ENCODE results near the gene DDIT3. TPM values are rescaled to one million over a fixed set of nuclear protein-coding genes. Genes with fewer than 3 reads are reported as not detected.

The DDIT3 gene
- total and polyA plus RNA-seq, 2 of the 13 experiments (the other 11 are each of a cell fraction or from before 2014, with no cell fraction given), result 27.5 to 48.7 TPM

GRCh38 chr12:57520053-57520818, at the start of gene DDIT3 (continued):
- TF ChIP-seq PHF5A (CRISPR knock-in tag; IDR thresholded peaks at IDR 0.05; ENCODE audit: low read depth, unreplicated experiment) (no peak), FOXC1 (CRISPR knock-in tag; IDR thresholded peaks at IDR 0.05; ENCODE audit: borderline replicate concordance) (peak; percentile 95), ATF6 (CRISPR knock-in tag; conservative IDR thresholded peaks at IDR 0.05) (peak; percentile 42; the same call in 1 of the 2 replicates), CSRNP1 (CRISPR knock-in tag; IDR thresholded peaks at IDR 0.05) (no peak), ONECUT2 (CRISPR knock-in tag; IDR thresholded peaks at IDR 0.05) (peak; percentile 44; the same call in 1 of the 2 replicates), NR2F2 (IDR thresholded peaks at IDR 0.05; ENCODE audit: borderline replicate concordance, low read depth) (peak; percentile 88), ARNTL (CRISPR knock-in tag; IDR thresholded peaks at IDR 0.05) (peak; percentile 91), ELF1 (CRISPR knock-in tag; IDR thresholded peaks at IDR 0.05) (peak; percentile 97), KLF16 (CRISPR knock-in tag; IDR thresholded peaks at IDR 0.05) (peak in 1 of 2 experiments; percentile 87; a peak in 2 of 4 replicates), RXRB (CRISPR knock-in tag; IDR thresholded peaks at IDR 0.05; ENCODE audit: borderline replicate concordance) (peak; percentile 73; the same call in 1 of the 2 replicates), ZNF331 (CRISPR knock-in tag; IDR thresholded peaks at IDR 0.05) (peak; percentile 70), ZNF792 (CRISPR knock-in tag; IDR thresholded peaks at IDR 0.05) (no peak), ZNF883 (CRISPR knock-in tag; IDR thresholded peaks at IDR 0.05; ENCODE audit: not compliant biosample characterization) (no peak), ARNT2 (CRISPR knock-in tag; IDR thresholded peaks at IDR 0.05; ENCODE audit: low read depth) (no peak), GZF1 (CRISPR knock-in tag; IDR thresholded peaks at IDR 0.05) (0 out of 2 replicates have a peak, but pooled peaks have one; percentile 14), KDM4B (CRISPR knock-in tag; IDR thresholded peaks at IDR 0.05) (no peak), ZNF34 (CRISPR knock-in tag; IDR thresholded peaks at IDR 0.05; ENCODE audit: borderline replicate concordance) (peak; percentile 69; the same call in 1 of the 2 replicates)
- TF ChIP-seq, protein P1, sequence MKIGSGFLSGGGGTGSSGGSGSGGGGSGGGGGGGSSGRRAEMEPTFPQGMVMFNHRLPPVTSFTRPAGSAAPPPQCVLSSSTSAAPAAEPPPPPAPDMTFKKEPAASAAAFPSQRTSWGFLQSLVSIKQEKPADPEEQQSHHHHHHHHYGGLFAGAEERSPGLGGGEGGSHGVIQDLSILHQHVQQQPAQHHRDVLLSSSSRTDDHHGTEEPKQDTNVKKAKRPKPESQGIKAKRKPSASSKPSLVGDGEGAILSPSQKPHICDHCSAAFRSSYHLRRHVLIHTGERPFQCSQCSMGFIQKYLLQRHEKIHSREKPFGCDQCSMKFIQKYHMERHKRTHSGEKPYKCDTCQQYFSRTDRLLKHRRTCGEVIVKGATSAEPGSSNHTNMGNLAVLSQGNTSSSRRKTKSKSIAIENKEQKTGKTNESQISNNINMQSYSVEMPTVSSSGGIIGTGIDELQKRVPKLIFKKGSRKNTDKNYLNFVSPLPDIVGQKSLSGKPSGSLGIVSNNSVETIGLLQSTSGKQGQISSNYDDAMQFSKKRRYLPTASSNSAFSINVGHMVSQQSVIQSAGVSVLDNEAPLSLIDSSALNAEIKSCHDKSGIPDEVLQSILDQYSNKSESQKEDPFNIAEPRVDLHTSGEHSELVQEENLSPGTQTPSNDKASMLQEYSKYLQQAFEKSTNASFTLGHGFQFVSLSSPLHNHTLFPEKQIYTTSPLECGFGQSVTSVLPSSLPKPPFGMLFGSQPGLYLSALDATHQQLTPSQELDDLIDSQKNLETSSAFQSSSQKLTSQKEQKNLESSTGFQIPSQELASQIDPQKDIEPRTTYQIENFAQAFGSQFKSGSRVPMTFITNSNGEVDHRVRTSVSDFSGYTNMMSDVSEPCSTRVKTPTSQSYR (CRISPR knock-in tag; IDR thresholded peaks at IDR 0.05; ENCODE audit: borderline replicate concordance), result peak; percentile 8; the same call in 1 of the 2 replicates
- TF ChIP-seq, protein P2, sequence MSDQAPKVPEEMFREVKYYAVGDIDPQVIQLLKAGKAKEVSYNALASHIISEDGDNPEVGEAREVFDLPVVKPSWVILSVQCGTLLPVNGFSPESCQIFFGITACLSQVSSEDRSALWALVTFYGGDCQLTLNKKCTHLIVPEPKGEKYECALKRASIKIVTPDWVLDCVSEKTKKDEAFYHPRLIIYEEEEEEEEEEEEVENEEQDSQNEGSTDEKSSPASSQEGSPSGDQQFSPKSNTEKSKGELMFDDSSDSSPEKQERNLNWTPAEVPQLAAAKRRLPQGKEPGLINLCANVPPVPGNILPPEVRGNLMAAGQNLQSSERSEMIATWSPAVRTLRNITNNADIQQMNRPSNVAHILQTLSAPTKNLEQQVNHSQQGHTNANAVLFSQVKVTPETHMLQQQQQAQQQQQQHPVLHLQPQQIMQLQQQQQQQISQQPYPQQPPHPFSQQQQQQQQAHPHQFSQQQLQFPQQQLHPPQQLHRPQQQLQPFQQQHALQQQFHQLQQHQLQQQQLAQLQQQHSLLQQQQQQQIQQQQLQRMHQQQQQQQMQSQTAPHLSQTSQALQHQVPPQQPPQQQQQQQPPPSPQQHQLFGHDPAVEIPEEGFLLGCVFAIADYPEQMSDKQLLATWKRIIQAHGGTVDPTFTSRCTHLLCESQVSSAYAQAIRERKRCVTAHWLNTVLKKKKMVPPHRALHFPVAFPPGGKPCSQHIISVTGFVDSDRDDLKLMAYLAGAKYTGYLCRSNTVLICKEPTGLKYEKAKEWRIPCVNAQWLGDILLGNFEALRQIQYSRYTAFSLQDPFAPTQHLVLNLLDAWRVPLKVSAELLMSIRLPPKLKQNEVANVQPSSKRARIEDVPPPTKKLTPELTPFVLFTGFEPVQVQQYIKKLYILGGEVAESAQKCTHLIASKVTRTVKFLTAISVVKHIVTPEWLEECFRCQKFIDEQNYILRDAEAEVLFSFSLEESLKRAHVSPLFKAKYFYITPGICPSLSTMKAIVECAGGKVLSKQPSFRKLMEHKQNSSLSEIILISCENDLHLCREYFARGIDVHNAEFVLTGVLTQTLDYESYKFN (CRISPR knock-in tag; conservative IDR thresholded peaks at IDR 0.05), result peak; percentile 60; the same call in 1 of the 2 replicates

Measured in HepG2 (cell line).